ENCODE measurements around the gene USP21.

USP21 gene

DNA sequence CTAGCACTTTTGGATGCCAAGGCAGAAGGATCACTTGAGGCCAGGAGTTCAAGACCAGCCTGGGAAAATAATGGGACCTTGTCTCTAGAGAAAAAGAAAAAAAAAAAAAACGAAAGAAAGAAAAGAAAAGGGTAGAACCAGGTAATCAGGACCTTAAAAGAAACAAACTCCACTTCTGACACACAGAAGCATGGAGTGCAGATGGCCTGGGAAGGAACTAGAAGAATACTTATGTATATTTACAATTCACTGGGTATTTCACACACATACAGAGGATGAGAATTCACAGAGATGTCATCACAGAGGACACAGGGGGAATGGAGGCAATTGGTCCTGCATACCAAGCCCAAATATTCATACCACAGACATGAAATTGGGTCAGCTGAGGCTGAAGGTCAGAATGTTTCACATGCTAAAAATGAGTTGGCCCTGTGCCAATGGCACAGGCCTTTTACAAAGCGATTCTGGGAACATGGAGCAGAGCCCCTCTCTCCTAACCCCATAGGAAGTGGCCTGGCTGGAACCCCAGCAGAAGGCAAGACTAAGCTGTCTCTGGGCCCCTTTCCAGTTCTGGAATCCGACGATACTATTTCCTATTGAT lies 13.6 kb downstream of the USP21 start:
- no peak for DNase-seq

- DNase-seq: no peak
Measured at GRCh38 chr1:161173711-161174110, 14.4 kb downstream of the USP21 start.

- no peak for DNase-seq
Measured at GRCh38 chr1:161174911-161175310, 15.6 kb downstream of the USP21 start.

- no peak for DNase-seq
Measured at GRCh38 chr1:161175771-161176453, 16.6 kb downstream of the USP21 start.

DNA sequence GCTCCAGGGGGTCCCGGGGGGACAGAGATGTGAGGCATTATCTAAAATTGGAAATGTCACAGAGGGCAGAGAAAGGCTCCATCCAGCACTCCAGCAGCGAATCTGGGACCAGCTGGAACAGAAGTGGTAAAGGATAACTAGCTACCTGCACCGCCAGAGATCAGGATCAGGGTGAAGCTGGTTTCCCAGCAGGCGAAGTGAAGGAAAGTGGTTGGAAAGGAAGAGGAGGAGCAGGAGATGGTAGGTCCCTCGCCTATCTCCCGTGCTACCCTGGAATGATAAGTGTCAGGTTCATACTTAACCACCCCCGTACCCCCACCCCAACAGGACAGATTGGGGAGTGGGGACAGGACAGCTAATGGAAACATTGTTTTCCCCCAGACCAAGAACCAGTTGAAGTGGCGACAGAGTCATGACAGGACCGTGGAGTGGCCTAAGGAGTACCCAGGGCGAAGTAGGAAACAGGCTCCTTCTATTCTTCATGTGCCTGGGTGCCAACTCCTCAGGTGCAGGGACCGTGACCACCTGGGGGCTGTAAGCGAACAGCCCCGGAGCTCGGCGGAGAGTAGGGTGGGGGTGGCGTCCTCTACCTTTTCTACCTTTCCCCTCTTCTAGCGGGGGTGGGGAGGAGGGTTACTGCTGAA lies 17.3 kb downstream of the USP21 start:
- DNase-seq: no peak

- DNase-seq: peak; percentile 93
Measured at GRCh38 chr1:161177112-161177935, 18.0 kb downstream of the USP21 start, which contains the start of gene B4GALT3. TSS of gene B4GALT3 (minus strand) at chr1:161177507. CDS start at chr1:161176060, 1,447 bp downstream.

DNA sequence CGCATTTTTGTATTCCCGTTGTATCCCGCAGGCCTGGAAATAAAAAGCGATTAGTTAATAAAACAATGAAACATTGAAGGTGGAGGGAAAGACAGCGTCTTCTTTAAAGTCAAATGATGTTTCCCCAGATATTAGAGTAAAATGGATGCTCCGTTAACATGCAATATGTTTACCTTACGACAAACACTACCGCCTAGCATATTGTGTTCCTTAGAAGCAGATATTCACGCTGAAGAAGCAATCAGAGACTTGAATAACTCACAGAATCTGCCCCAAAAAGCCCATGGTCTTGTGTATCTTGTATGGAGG lies 18.6 kb downstream of the USP21 start:
- DNase-seq: no peak

GRCh38 chr1:161179698-161180097 lies 20.4 kb downstream of the USP21 start:
- no peak for DNase-seq

DNA sequence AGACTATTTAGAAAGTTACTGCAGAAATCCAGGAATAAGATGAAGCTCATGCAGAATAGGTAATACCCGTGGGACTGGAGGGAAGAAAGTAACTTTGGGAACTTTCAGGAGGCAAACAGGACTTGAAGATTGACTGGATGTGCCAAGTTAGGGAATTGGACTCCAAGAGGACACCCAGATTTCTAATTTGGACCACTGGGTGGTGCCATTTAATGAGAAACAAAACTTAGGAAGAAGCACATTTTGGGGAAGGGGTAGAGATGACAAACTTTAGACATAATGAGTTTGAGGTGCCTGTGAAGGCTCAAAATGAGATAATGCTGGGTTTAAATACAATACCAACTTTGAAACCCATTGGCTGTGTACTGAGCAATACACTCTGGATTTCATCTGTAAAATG lies 21.3 kb downstream of the USP21 start:
- DNase-seq: no peak

GRCh38 chr1:161182214-161182613 lies 22.9 kb downstream of the USP21 start:
- DNase-seq: peak; percentile 74

DNA sequence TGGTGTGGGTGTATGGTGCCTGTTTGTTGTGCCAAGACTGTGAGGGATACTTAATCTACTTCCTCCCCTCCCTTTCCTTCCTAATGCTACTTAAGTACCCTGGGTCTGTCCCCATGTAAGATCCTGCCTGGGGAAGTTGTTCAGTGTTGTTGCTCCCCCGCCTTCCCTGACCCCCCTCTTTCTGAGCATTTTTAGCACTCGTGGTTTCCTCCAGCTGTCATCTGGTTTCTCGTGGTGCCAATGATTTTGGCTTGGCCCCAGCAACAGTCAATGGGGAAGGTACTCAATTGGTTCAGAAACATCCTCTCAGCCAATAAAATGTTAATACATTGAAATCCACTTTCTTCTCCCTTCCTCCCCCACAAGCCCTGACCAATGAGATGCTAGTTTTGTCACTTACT lies 26.0 kb downstream of the USP21 start:
- peak; percentile 76 for DNase-seq

- no peak for DNase-seq
Measured at GRCh38 chr1:161185732-161186311, 26.5 kb downstream of the USP21 start.

DNA sequence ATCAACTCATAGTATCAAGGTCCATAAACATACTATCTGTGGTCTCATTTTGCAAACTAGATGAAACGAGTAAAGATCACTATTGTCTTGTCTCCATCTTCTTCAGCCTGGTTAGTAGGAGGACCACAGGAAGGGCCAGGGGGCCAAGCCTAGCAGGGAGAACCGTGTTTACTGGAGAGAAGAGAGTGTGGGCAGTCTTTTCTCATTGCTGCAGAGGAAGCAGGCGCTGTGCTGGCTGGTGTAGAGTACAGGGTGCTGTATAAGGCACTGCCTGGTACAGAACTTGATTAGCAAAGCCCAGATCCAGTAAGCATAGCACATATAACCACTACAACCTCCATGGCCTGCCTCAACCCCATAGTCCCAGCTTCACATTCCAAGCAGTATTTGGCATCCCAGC lies 28.0 kb downstream of the USP21 start:
- DNase-seq: no peak

GRCh38 chr1:161188381-161188780 lies 29.1 kb downstream of the USP21 start:
- no peak for DNase-seq

DNA sequence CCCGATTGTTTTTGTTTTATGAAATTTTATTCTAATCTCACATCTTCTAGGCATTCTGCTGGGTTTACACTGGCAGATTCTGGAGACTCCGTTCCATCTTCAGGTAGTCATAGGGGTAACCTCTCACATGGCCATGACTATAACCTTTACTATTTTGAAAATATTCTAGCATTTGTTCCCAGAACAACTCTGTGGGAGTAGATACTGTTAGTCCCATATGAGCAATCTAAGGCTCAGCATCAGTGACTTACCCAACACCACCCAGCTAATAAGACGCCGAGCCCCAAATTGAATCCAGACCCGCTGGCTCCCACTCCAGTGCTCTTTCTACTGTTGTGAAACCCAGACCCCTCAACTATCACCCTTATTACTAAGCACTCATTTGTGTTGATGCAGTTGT lies 29.7 kb downstream of the USP21 start:
- DNase-seq: no peak

DNA sequence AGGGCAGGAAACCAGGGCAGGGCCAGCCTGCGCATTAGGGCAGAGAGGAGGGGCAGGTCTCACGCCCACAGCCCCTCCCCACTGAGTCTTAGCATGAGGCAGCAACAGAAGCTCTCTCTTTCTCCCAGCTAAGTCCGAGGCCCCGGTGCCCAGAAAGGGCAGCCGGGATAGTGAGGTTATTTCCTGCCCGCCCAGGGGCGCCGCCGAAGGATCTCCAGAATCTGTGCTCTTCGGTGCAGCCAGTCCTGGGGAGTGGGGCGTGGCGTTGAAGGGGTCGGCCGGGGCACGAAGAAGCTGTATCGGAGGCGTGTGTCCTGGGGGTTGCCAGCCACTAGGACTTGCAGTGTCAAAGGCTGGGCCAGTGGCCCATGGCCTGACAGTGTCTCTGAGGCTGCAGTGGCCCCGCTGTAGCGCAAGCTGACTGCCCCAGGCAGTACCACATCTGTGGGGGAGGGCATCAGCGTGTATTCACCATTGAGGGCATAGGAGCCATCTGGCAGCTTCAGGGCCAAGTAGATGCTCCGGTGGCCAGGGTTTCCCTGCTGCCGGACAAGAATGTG lies 31.7 kb downstream of the USP21 start:
- no peak for DNase-seq

GRCh38 chr1:161191971-161192370 lies 32.7 kb downstream of the USP21 start:
- DNase-seq: no peak

GRCh38 chr1:161192476-161193465 lies 33.5 kb downstream of the USP21 start:
- DNase-seq: peak; percentile 69

DNA sequence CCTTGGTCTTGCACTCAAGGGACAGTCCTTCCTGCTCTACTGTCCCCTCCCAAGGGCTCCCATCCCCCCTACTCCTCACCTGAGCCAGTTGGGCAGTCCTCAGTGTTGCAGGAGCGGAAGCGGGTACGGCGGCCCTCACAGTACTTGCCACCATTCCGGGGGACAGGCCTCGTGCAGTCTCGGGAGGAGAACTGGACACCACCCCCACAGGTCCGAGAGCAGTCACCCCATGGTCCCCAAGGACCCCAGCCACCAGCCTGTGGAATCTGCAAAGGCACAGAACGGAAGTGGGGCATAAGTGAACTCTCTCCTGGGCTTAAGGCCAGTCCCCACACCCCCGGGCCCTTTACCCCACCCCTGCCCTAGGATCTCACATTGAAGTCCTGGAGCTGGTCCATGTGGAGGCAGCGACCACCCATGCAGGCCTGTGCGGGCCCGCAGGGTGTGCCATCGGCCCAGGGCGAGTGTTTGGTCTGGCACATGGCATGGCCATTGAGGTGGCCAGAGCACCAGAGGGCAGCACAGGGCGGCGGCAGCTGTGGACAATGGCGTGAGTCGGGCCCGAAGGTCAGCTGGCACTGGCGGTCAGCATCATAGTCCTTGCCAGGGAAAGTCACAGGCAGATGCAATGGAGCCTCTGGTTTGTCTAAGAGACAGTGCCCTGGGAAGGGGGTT lies 34.4 kb downstream of the USP21 start:
- no peak for DNase-seq

DNA sequence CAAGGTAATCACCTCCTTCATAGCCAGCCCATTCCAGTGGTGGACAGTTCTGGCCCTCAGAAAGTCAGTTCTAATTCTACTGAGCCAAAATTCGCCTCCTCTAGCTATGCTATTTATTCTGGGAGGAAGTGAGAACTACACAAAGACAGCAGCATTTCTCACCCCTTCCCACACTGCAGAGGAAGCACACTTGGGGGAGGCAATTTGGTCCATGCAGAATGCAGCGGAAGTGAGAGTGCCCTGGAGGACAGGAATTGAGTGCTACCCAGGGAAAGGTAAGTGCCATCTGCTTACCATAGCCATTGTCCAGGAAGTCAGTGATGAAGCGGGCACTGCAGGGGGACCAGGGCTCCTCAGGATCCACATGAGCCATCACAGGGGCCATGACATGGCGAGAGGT lies 35.9 kb downstream of the USP21 start:
- no peak for DNase-seq

- no peak for DNase-seq
Measured at GRCh38 chr1:161196111-161196510, 36.8 kb downstream of the USP21 start.

Data from stimulated activated CD4-positive, alpha-beta T cell treated with anti-CD3 and anti-CD28 coated beads, Interleukin-1b, Interleukin-23, amount 100 ng/mL, for 48 hours (primary cell).